ENCODE results near the gene NEK6.

Gene NEK6

DNA sequence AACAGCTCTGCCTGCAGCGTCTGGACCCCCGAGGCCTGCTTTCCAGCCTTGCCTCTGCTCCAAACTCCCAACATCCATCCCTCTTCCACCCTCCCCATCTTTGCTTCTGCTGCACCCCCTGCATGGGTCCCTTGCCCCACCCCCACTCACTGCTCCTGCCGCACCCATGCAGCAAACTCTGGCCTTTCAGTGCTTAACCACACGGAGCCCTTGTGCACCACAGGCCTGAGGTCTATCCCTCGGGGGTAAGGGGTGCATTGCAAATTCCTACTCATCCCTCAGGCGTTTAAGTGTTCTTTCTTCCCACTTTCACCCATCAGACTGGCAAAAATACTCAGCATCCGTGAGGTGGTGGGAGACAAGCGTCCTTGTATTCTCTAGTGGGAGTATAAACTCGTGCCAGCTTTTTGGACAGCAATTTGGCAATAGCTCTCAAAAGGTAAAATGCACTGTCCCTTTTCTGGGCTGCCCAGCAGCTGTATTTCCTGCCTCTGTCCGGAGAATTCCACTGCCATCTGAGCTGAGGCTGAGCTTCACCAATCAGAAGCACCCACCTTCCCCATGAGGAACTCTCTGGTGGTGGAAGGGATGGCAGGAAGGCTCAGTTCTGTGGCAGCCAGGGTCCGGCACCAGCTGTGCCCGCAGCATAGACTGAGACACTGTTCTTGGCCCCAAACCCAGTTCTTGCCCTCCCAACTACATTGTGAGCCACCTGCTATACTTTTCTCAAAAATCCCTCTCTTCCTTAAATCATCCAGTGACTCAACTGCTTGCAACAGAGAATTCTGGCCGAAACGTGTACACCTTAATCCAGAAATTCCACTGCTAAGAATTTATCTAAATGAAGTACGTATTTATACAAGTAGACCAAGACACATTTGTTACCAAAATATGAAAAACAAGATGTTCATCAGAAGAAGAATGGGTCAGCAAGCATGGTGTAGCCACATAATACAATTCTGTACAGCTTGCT, 142.5 kb downstream of the NEK6 start:
- no peak for DNase-seq (ENCODE audit: low spot score)

Measured in left forelimb (tissue), 1 donor.